Rectal smooth muscle tissue (tissue), 1 donor: ENCODE measurements around the gene UBE2Z.
"Not testable (repeated sequence)": the region's sequence is repeated elsewhere in the genome, so short reads cannot be mapped to it uniquely, and the experiment has no call there.

Experiments
- H3K27ac ChIP-seq: one replicate; pipeline ENCODE4 v1.7.0; 2013; ENCODE audit warnings: low read depth, low read length, inconsistent platforms
- H3K27me3 ChIP-seq: one replicate; pipeline ENCODE4 v1.7.0; 2013; ENCODE audit warnings: low read length; ENCODE audit not compliant: control insufficient read depth, insufficient read depth
- H3K36me3 ChIP-seq: one replicate; pipeline ENCODE4 v1.7.0; 2013; ENCODE audit warnings: low read length; ENCODE audit not compliant: control insufficient read depth, insufficient read depth
- H3K4me1 ChIP-seq: one replicate; pipeline ENCODE4 v1.7.0; 2013; ENCODE audit warnings: low read length; ENCODE audit not compliant: control insufficient read depth, insufficient read depth
- H3K4me3 ChIP-seq: one replicate; pipeline ENCODE4 v1.7.0; 2013; ENCODE audit warnings: low read length
- H3K9ac ChIP-seq: one replicate; pipeline ENCODE4 v1.7.0; 2013; ENCODE audit warnings: low read length

Gene UBE2Z

GRCh38 chr17:48908047-48908843 lies at the start of gene UBE2Z:
Gene UBE2Z, plus strand, starts transcription at chr17:48908407. Its CDS starts 97 bp downstream, at chr17:48908504.
- Histone ChIP-seq H3K27me3 (no peaks in the 10 kb centered on the region), H3K27ac (peak within 1 kb of the TSS; percentile 81), H3K4me3 (peak within 1 kb of the TSS; percentile 86)

GRCh38 chr17:48860034-48860433 lies 48.2 kb upstream of the UBE2Z start:
- Histone ChIP-seq H3K27ac (no peak overlapping the region), H3K4me3 (no peak overlapping the region), H3K9ac (no peak overlapping the region), H3K27me3 (no peaks in the 10 kb centered on the region), H3K36me3 (peaks cover 38% of the 10 kb centered on the region), H3K4me1 (no peaks in the 10 kb centered on the region)

More at GRCh38 chr17:48908047-48908843, at the start of gene UBE2Z:
- Histone ChIP-seq H3K9ac (peak within 1 kb of the TSS; percentile 56), H3K36me3 (peaks cover 8% of the 10 kb centered on the region), H3K4me1 (peaks cover 11% of the 10 kb centered on the region)

- no peak overlapping the region for H3K27ac ChIP-seq
- peaks cover 34% of the 10 kb centered on the region for H3K36me3 ChIP-seq
- H3K9ac ChIP-seq, result no peak overlapping the region
- H3K27me3 ChIP-seq, result no peaks in the 10 kb centered on the region
- no peak overlapping the region for H3K4me3 ChIP-seq
- H3K4me1 ChIP-seq, result no peaks in the 10 kb centered on the region
Measured at GRCh38 chr17:48860456-48860855, 47.8 kb upstream of the UBE2Z start.

- H3K9ac ChIP-seq, result no peak overlapping the region
- no peak overlapping the region for H3K4me3 ChIP-seq
- no peaks in the 10 kb centered on the region for H3K27me3 ChIP-seq
- peaks cover 7% of the 10 kb centered on the region for H3K36me3 ChIP-seq
- H3K4me1 ChIP-seq, result no peaks in the 10 kb centered on the region
- no peak overlapping the region for H3K27ac ChIP-seq
Measured at GRCh38 chr17:48868916-48869500, 39.2 kb upstream of the UBE2Z start.

GRCh38 chr17:48869821-48870318 lies 38.3 kb upstream of the UBE2Z start:
- Histone ChIP-seq H3K4me1 (no peaks in the 10 kb centered on the region), H3K36me3 (peaks cover under 1% of the 10 kb centered on the region), H3K27me3 (no peaks in the 10 kb centered on the region), H3K4me3 (no peak overlapping the region), H3K9ac (no peak overlapping the region), H3K27ac (no peak overlapping the region)

- Histone ChIP-seq H3K27me3 (no peaks in the 10 kb centered on the region), H3K4me1 (no peaks in the 10 kb centered on the region), H3K36me3 (no peaks in the 10 kb centered on the region), H3K4me3 (no peak overlapping the region), H3K9ac (no peak overlapping the region), H3K27ac (no peak overlapping the region)
Measured at GRCh38 chr17:48871035-48871550, 37.1 kb upstream of the UBE2Z start.

GRCh38 chr17:48871551-48872351 lies 36.5 kb upstream of the UBE2Z start:
- Histone ChIP-seq H3K27ac (no peak overlapping the region), H3K4me1 (no peaks in the 10 kb centered on the region), H3K9ac (no peak overlapping the region)

GRCh38 chr17:48872409-48872808 lies 35.8 kb upstream of the UBE2Z start:
- H3K27ac ChIP-seq, result not testable (repeated sequence)

More at GRCh38 chr17:48871551-48872351, 36.5 kb upstream of the UBE2Z start:
- Histone ChIP-seq H3K4me3 (no peak overlapping the region), H3K36me3 (no peaks in the 10 kb centered on the region), H3K27me3 (no peaks in the 10 kb centered on the region)

GRCh38 chr17:48873209-48873608 lies 35.0 kb upstream of the UBE2Z start:
- Histone ChIP-seq H3K27me3 (no peaks in the 10 kb centered on the region), H3K4me1 (no peaks in the 10 kb centered on the region), H3K27ac (no peak overlapping the region), H3K36me3 (no peaks in the 10 kb centered on the region), H3K9ac (no peak overlapping the region), H3K4me3 (no peak overlapping the region)

More at GRCh38 chr17:48872409-48872808, 35.8 kb upstream of the UBE2Z start:
- H3K4me3 ChIP-seq, H3K9ac ChIP-seq, H3K4me1 ChIP-seq, H3K36me3 ChIP-seq, H3K27me3 ChIP-seq: not testable (repeated sequence)

- Histone ChIP-seq H3K36me3 (no peaks in the 10 kb centered on the region), H3K4me3 (no peak overlapping the region), H3K9ac (no peak overlapping the region), H3K4me1 (no peaks in the 10 kb centered on the region), H3K27ac (no peak overlapping the region), H3K27me3 (no peaks in the 10 kb centered on the region)
Measured at GRCh38 chr17:48873696-48874443, 34.3 kb upstream of the UBE2Z start.

GRCh38 chr17:48878920-48879898 lies 29.0 kb upstream of the UBE2Z start:
- Histone ChIP-seq H3K36me3 (no peaks in the 10 kb centered on the region), H3K27me3 (no peaks in the 10 kb centered on the region), H3K4me1 (no peaks in the 10 kb centered on the region), H3K9ac (no peak overlapping the region), H3K27ac (no peak overlapping the region), H3K4me3 (no peak overlapping the region)
